Panc1 (cell line): Measurements from ENCODE around the gene DPH2. TPM values are rescaled to one million over a fixed set of nuclear protein-coding genes. Genes with fewer than 3 reads are reported as not detected.

Experiments
- ATAC-seq: fragments of 200-7000 bp; cut with Tn5 transposase; 2 replicates; pipeline ENCODE4 v1.9.1; 2020; ENCODE audit warnings: mild to moderate bottlenecking, moderate library complexity
- BruUV-seq: library from RNA; stranded (reverse); fragments of 400-500 nt; replicated peaks from 2 replicates; lab custom pipeline; 2021; lab: Mats Ljungman, UMichigan
- CTCF ChIA-PET: fragments of 300-600 bp; sonication (Branson Sonifier 250); formaldehyde crosslinking; loops from one replicate; lab custom pipeline; 2022; ENCODE audit warnings: antibody characterized with exemption; lab: Charles Lee
- POLR2A ChIA-PET: fragments of 300-600 bp; sonication (Branson Sonifier 250); formaldehyde crosslinking; loops from one replicate; lab custom pipeline; 2022; ENCODE audit warnings: antibody characterized with exemption; lab: Charles Lee
- DNase-seq: peaks from one replicate; pipeline ENCODE4 v3.0.0-alpha.2; 2010; ENCODE audit warnings: low read depth, low spot score
- H3K27ac ChIP-seq: 2 replicates; pipeline ENCODE4 v1.5.1; 2011; ENCODE audit warnings: mild to moderate bottlenecking, low read length, inconsistent platforms
- H3K27me3 ChIP-seq: fragments of 200-500 bp; sonication (Bioruptor generic); 2 replicates; pipeline ENCODE4 v1.6.0; 2014; ENCODE audit warnings: low read length, inconsistent platforms; ENCODE audit not compliant: control insufficient read depth, insufficient read depth
- H3K36me3 ChIP-seq: fragments of 200-500 bp; sonication (Bioruptor generic); 2 replicates; pipeline ENCODE4 v1.5.1; 2014; ENCODE audit warnings: inconsistent platforms, mild to moderate bottlenecking, low read length, moderate library complexity; ENCODE audit not compliant: control insufficient read depth, insufficient read depth
- H3K4me1 ChIP-seq: 2 replicates; pipeline ENCODE4 v1.5.1; 2011; ENCODE audit warnings: inconsistent platforms, mild to moderate bottlenecking, low read length, moderate library complexity; ENCODE audit not compliant: control insufficient read depth, insufficient read depth
- H3K4me3 ChIP-seq, 2 experiments: 2 replicates each; pipeline ENCODE4 v1.5.1; 2011 to 2012; ENCODE audit warnings: low read depth in 2 of 2, low read length in 2 of 2, mild to moderate bottlenecking in 2 of 2, inconsistent platforms in 1 of 2, moderate library complexity in 1 of 2
- H3K9me3 ChIP-seq: fragments of 200-500 bp; sonication (Bioruptor generic); 2 replicates; pipeline ENCODE4 v1.5.1; 2014; ENCODE audit warnings: low read depth, mild to moderate bottlenecking, inconsistent platforms, low read length, moderate library complexity; ENCODE audit not compliant: control insufficient read depth, insufficient read depth
- POLR2AphosphoS5 ChIP-seq: IDR thresholded peaks from 2 replicates; pipeline ENCODE4 v1.6.1; 2012; ENCODE audit warnings: mild to moderate bottlenecking, low read depth, low read length, moderate library complexity
- REST ChIP-seq, 2 experiments: IDR thresholded peaks; 2 replicates each; pipeline ENCODE4 v1.6.1; 2011 to 2012; ENCODE audit warnings: low read depth in 2 of 2, control low read depth in 1 of 2, low read length in 1 of 2, mild to moderate bottlenecking in 1 of 2, moderate library complexity in 1 of 2; ENCODE audit not compliant: insufficient read depth in 1 of 2
- SIN3A ChIP-seq: IDR thresholded peaks from 2 replicates; pipeline ENCODE4 v1.6.1; 2012; ENCODE audit warnings: low read depth, mild to moderate bottlenecking, low read length, moderate library complexity, borderline replicate concordance; ENCODE audit not compliant: insufficient read depth
- TCF7L2 ChIP-seq: IDR thresholded peaks from 2 replicates; pipeline ENCODE4 v1.6.1; 2011; ENCODE audit warnings: mild to moderate bottlenecking, low read depth, low read length, inconsistent platforms
- in situ Hi-C: cut with HindIII; loops from 2 replicates; pipeline ENCODE4 v1.10.0; 2016; ENCODE audit warnings: low sequenced_read_pairs, low pct_unique_long_range_greater_than_20kb
- intact Hi-C: fragments of 100-400 bp; cut with micrococcal nuclease; formaldehyde crosslinking; loops from one replicate; pipeline ENCODE4 v1.10.0; 2022; ENCODE audit not compliant: unreplicated experiment
- total RNA-seq: library from RNA; stranded (reverse); gene quantifications from one replicate; pipeline ENCODE4 v1.2.1, GENCODE V29; 2021; ENCODE audit not compliant: unreplicated experiment
- TF ChIP-seq, protein P1 (sequence below): fragments of 450-650 bp; IDR thresholded peaks from 2 replicates; pipeline ENCODE4 v1.5.1; 2017; ENCODE audit warnings: mild to moderate bottlenecking

The DPH2 gene
- total RNA-seq, 1 experiment from 2014 or later = 76.0 TPM

DNA sequence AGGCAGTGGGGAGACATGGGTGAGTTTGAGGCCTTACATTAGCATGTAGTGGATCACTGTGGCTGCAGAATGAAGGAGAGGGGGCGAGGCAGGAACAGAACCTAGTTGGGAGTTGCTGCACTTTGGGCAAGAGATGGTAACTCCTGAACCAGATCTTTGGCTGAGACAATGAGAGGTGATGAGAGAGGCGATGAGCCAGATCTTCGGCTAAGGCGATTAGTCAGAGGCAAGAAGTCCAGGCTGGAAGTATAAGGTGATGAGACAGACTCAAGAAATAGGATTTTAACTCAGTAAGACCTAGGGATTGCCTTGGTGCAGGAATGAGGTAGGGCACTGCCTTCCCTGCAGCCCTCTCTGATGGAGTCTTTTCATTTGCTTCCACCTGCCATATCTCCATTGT, 45.3 kb upstream of the DPH2 start:
- Histone ChIP-seq H3K36me3 (no peaks in the 10 kb centered on the region), H3K9me3 (no peaks in the 10 kb centered on the region), H3K27me3 (no peaks in the 10 kb centered on the region), H3K27ac (no peak overlapping the region), H3K4me1 (peaks cover 3% of the 10 kb centered on the region), H3K4me3 (no peak overlapping the region)
- ATAC-seq (no peak), DNase-seq (no peak)
- in situ Hi-C loops (no loop called here), intact Hi-C loops (no loop called here)
- no TSS peak for BruUV-seq
- no peak for TF ChIP-seq SIN3A
- TF ChIP-seq, protein P1, sequence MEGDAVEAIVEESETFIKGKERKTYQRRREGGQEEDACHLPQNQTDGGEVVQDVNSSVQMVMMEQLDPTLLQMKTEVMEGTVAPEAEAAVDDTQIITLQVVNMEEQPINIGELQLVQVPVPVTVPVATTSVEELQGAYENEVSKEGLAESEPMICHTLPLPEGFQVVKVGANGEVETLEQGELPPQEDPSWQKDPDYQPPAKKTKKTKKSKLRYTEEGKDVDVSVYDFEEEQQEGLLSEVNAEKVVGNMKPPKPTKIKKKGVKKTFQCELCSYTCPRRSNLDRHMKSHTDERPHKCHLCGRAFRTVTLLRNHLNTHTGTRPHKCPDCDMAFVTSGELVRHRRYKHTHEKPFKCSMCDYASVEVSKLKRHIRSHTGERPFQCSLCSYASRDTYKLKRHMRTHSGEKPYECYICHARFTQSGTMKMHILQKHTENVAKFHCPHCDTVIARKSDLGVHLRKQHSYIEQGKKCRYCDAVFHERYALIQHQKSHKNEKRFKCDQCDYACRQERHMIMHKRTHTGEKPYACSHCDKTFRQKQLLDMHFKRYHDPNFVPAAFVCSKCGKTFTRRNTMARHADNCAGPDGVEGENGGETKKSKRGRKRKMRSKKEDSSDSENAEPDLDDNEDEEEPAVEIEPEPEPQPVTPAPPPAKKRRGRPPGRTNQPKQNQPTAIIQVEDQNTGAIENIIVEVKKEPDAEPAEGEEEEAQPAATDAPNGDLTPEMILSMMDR = no peak
- TF ChIP-seq POLR2AphosphoS5 = no peak
- TF ChIP-seq REST (IDR thresholded peaks at IDR 0.05; ENCODE audit: insufficient read depth in 1 of 2, low read depth in 2 of 2, low read length in 1 of 2) = no peak
- no peak for TF ChIP-seq TCF7L2
- ChIA-PET CTCF (interaction anchor here (0.6 to 1.0 kb wide), 2 partner anchors 10 to 69 kb away, joined by 3 to 4 read pairs; no protein-coding TSS in a partner anchor), POLR2A (no interaction called here)

DNA sequence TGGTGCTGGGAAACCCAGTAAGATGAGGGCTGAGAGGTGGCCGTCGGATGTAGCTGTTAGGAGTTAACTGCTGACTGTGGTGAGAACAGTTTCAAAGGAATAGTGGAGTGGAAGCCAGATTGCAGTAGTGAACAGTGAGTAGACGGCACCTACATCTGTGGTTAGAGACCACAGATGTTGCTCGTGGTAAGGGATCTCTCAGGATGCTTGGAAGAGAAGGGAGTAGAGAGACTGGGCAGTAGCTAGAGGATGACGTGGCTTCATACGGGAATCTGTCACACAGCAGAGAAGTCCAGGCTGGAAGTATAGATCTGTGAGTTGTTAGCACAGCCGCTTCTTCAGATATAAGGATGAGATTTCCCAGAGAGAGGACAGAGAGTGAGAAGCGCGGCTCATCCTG, 44.0 kb upstream of the DPH2 start:
- ATAC-seq (no peak), DNase-seq (no peak)
- no peak overlapping the region for H3K27ac ChIP-seq
- TF ChIP-seq, protein P1 = no peak
- TF ChIP-seq SIN3A (no peak), POLR2AphosphoS5 (no peak), REST (IDR thresholded peaks at IDR 0.05; ENCODE audit: insufficient read depth in 1 of 2, low read depth in 2 of 2, low read length in 1 of 2) (no peak), TCF7L2 (no peak)
- CTCF ChIA-PET = no interaction called here
- no peaks in the 10 kb centered on the region for H3K36me3 ChIP-seq
- no peaks in the 10 kb centered on the region for H3K9me3 ChIP-seq
- H3K4me3 ChIP-seq = no peak overlapping the region
- in situ Hi-C loops (loop anchor here (25.0 kb wide), 1 partner anchor 164 kb away; no protein-coding TSS in a partner anchor), intact Hi-C loops (no loop called here)
- H3K4me1 ChIP-seq = peaks cover 7% of the 10 kb centered on the region
- H3K27me3 ChIP-seq = no peaks in the 10 kb centered on the region
- BruUV-seq = no TSS peak
- POLR2A ChIA-PET = no interaction called here
